Measurements from ENCODE around the gene TJP1.

The TJP1 gene

DNA sequence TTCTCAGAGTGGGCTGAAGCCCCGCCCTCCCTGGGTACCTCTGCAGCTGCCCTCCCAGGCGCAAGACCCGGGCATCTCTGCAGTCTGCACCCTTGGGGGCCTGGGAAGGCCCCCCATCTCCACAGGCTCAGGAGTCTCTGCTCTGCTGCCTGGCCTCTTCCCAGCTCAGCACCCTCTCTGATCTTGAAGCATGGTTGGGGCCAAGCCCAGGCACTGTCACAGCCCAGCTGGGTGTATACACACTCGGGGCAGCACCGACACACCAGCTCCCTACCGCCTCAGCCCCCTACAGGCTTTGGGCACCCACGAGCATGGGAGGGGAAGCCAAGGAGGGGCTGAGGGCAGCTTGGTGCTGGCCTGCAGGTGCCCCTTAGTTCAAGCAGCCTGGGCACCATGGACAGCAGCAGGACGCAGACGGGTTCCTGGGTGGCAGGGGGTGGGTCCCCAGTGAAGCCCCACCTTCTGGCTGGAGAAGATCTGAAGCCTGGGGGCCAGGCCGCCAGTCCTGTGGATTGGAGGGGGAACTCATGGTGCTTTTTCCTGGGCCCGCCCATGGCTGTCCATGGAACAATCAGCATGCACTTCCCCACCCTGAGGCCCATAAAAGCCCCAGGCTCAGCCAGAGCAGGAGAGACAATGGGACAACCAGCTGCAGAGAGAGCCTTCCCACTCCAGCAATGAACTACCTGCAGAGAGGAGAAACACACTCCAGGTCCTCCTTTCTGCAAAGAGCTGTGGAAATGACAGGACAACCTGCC lies 170.6 kb downstream of the TJP1 start:
- no peak for DNase-seq

Data from activated T-cell treated with anti-CD3 and anti-CD28 coated beads, Interleukin-2, amount 50 U/mL, for 1 hour (primary cell).